HG03095 (cell line): Measurements from ENCODE around the gene RBM22.

ENCODE experiments used
- ATAC-seq: cut with Tn5 transposase; IDR thresholded peaks from one replicate; pipeline ENCODE4 v1.9.1; 2021; ENCODE audit warnings: moderate library complexity; ENCODE audit not compliant: unreplicated experiment

The RBM22 gene

GRCh38 chr5:150653145-150653761, 47.6 kb downstream of the RBM22 start:
- ATAC-seq = no peak

GRCh38 chr5:150651924-150652671, 48.8 kb downstream of the RBM22 start:
- no peak for ATAC-seq

- no peak for ATAC-seq
These were observed 49.5 kb downstream of the RBM22 start for GRCh38 chr5:150651382-150651781.

GRCh38 chr5:150650021-150651006, 50.5 kb downstream of the RBM22 start:
- no peak for ATAC-seq

GRCh38 chr5:150649108-150650020, 51.5 kb downstream of the RBM22 start:
- ATAC-seq = no peak

- ATAC-seq = no peak
These were observed 52.4 kb downstream of the RBM22 start for GRCh38 chr5:150648294-150649107.

GRCh38 chr5:150647275-150648251, 53.3 kb downstream of the RBM22 start:
- ATAC-seq = no peak

- no peak for ATAC-seq
These were observed 55.7 kb downstream of the RBM22 start for GRCh38 chr5:150645070-150645700.

GRCh38 chr5:150644514-150644913, 56.3 kb downstream of the RBM22 start:
- no peak for ATAC-seq

- no peak for ATAC-seq
These were observed 56.8 kb downstream of the RBM22 start for GRCh38 chr5:150644058-150644457.

GRCh38 chr5:150642991-150643710, 57.7 kb downstream of the RBM22 start:
- ATAC-seq = no peak

GRCh38 chr5:150642567-150642927, 58.3 kb downstream of the RBM22 start:
- ATAC-seq = no peak

- ATAC-seq = no peak
These were observed 58.9 kb downstream of the RBM22 start for GRCh38 chr5:150641824-150642566.

GRCh38 chr5:150641006-150641570, 59.8 kb downstream of the RBM22 start:
- ATAC-seq = no peak
